ENCODE results near the gene PITX1.

PITX1 gene

DNA sequence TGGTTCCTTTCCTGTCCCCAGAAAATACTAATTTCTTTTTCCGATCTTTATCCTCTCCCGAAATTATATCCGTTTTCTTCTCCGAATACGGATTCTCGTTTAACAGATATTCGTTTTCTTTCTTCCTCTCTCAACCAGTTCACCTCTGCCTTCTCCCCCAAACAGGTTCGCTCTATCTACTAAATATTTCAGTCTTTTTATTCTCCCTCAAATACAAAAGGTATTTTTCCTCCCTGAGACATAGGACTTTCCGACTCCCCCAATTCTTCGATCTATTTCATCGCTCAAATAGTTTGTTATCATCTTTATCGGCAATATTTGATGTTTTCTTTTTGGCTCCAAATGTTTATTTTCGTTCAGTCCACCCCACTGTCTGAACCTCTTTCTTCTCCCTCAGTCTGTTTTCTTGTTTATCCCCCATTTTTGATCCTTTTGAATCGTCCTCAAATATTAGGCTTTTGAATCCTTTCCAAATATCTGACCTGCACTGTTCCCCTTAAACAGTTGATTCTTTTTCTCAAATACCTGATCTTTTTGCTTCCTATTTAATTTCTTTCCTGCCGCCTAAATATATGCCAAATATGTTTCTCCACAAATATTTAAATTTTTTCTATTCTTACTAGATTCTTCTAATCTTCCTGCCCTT is 4.4 kb downstream of the PITX1 start:
- no peak for DNase-seq (ENCODE audit: low read depth)

DNA sequence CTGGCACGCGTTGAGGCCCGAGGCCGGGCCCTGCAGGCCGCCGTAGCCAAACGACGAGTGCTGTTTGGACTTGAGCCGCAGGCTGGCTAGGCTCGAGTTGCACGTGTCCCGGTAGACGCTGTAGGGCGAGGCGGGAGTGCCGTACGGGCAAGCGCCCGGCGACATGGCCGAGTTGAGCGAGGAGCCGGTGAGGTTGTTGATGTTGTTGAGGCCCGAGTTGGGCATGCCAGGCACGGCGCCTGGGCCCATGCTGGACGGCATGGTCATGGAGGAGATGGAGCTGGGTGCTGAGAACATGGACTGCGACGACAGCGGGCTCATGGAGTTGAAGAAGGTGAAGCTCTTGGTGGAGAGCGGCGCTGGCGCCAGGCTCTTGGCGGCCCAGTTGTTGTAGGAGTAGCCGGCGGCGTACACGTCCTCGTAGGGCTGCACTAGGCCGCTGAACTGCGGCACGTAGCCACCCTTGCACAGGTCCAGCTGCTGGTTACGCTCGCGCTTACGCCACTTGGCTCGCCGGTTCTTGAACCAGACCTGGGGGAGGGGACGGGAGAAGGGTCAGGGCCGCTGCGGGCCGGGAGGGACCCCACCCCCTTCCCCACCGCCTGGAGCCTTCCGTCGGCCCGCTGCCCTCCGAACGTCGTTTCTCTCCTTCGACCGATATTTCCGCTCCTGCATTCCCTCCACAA is 5.1 kb downstream of the PITX1 start:
- no peak for DNase-seq (ENCODE audit: low read depth)

DNA sequence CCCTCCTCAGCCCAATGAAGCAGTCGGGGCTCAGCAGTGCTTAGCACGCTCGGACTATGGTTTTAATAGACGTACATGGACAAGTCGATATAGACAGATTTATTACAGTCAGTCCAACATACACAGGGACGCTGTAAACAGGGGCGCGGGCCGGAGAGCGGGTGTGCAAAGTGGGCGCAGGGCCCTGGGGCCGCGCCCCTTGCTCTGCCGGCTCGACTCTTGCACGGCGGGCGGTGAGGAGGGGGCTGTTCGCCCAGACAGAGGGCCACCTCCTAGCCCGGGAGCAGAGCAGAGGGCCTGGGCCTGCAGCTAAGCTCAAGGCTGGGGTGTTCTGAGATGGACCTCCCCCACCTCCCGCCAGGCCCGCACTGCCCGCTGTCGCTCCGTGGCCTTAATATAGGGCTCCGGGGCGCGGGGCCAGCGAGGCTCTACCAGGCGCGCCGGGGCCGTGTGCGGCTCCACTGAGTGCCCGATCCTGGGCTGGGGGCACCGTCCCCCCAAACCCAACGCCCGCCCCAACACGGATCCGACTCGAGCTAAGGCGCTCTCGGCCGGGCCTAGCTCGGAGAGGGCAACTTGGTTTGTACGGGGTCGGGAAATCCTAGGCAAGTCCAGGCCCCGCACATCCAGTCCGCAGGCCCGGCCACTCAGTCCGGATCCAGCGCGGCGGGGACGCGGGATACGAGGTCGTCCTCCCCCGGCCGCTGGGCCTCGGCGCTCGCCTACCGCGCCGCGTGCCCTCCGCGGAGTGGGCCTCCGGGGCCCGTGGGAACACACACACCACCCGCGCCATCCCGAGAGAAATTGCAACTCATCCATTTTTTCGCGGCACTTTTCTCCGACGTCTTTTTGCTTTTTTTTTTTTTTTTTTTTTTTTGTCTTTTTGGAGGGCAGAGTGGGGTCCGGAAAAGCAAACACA is 6.1 kb downstream of the PITX1 start:
- DNase-seq (ENCODE audit: low read depth), result no peak

DNA sequence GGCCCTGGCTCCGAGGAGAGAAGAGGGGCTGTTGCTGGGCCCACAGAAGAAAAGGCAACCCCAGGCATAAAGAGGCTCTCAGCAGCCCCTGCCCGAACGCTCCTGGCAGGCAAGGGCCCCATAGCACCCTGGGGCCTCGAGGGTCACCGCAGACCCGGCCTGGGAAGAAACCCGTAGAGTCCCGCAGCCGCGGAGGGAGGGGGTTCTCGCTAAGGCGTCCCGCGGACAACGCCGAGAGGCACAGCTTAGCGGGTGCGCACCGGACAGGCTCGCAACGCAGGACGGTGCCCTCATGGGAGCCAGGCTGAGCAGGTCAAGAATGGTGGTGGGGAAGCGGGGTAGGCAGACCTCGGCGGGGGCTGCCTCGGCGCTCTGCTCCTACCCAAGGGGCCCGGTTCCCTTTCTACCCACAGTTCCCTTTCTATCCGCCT is 6.7 kb downstream of the PITX1 start:
- DNase-seq (ENCODE audit: low read depth), result no peak

DNA sequence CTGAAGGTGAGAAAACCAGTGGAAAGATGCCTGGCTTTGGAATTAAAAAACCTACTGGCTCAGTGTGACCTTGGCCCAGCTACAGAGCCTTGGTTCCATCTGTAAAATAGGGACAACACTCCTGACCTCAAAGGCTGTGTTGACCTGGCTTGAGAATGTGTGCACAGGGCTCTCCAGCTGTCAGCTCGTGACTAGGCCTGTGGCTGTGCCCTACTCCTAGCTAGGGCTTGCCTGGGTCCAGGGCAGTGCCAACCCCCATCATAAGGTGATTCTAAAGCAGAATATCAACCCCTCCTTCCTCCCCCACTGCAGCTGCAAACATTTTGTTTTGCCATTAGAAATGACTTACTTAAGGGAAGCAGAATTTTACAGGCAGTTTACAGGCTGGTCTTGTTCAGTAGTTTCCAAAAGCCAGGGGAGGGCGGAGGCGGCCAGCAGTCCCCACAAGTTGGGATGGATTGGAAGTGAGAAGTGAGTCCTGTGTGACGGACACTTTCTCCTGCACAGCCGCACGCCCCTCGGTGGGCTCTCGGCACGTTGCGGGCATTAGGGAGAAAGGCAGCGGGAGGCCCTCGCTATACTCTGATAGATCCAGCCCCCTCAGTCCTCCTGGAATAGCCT is 7.3 kb downstream of the PITX1 start:
- no peak for DNase-seq (ENCODE audit: low read depth)

DNA sequence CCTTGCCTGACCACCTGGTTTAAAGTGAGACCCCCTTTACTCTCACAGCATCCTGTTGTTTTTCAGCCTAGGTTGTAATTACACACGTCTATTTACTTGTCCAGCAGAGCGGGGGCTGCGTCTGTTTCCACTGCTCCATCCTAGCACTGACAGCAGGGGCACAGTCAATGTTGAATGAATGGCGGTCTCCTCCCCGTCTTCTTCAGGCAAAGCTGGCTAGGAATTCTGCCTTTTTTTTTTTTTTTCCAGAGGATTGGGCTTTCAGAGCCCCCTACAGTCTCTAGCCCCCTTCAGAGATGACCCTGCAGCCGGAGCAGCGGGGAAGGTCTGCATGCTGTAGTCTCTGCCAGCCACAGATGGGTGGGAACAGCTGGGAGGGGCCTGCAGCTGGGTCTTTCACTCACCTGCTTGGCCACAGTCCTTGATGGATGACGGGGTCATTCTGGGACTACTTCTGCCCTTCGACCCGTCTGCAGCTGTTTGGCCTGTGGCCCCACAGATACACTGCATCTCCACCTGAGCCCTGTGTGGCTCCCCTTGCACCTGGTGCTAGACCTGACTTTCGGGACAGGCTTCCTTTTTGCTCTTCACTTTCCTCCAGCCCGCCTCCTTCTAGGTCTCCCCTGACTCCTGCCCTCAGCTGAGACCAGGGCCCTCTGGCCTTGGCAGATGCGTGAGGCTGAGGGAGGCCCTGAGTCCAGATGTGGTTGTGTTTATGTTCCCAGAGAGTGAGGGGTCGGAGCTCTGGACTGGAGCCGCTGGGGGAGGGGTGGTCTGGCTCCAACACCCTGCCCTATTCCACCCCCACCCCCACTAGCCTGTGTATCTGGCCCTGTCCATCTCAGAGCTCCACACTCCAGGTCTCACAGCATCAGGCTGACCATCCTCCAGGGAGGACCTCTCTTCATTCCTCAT is 8.0 kb downstream of the PITX1 start:
- no peak for DNase-seq (ENCODE audit: low read depth)

DNA sequence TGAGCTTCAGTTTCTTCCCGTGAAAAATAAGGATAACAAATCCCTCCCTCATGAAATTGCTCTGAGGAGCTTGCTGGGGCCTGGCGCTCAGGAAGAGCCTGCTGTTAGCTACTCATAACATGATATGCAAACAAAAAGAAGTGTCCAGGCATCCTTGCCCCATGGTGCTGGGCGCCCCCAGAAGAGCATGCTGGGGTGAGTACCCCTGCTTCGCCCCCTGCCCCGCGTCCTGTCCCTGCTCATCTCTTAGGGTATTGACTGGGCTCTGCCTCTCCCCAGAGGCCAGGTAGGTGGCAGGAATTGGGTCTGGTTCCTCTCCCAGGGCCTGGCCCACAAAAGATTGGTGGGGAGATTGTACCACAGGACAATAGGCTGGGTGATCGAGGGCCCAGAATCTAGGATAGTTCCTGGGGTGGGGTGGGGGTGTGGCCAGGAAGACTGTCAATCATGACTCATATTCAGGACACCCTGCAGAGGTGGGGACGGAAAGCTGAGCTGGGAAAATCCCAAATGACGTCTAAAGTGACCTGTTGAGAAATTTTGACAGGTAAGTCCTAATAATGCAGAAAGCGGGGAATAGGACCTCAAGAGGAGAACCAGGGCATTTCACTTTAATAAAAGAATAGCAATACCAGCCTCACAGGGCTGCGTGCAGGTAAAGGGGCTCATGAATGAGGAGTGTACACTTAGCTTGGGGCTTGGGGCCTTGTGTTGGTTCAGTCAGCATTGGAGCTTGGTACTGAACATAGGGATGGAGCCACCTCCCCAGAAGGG is 8.9 kb downstream of the PITX1 start:
- no peak for DNase-seq (ENCODE audit: low read depth)

DNA sequence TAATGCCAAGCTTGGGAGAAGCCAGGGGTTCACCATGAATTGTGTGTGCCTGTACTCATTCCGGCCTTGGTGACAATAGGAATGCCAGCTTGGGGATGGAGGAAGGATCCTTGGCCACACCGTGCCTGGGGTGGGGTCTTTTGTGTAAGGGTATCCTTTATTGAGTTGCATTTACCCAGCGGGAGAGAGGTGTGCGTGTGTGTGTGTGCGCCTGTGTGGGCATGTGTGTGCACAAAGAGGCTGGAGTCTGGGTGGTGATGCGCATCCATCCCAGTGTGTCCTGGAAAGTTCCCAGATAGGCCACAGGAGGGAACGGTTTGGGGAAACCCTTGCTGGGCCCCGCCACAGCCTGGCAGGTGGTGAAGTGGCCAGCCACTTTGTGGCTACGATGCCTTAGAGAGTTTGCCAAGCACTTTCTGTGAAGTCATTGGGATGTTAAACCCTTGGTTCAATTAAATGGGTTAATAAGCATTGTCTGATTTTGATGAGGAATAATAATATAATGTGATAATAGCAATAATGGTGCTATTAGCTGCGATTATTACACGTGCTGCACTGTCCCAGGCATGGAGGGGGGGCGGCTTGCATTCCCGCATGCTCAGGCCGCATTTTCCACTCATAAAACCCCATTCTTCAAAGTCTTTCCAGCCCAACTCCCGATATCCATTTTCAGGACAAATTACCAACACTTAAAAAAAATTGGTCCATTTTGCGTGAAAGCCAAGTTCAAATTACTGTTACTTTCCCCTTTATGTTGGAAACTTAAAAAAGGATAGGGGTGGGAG is 13.7 kb downstream of the PITX1 start:
- no peak for DNase-seq (ENCODE audit: low read depth)

DNA sequence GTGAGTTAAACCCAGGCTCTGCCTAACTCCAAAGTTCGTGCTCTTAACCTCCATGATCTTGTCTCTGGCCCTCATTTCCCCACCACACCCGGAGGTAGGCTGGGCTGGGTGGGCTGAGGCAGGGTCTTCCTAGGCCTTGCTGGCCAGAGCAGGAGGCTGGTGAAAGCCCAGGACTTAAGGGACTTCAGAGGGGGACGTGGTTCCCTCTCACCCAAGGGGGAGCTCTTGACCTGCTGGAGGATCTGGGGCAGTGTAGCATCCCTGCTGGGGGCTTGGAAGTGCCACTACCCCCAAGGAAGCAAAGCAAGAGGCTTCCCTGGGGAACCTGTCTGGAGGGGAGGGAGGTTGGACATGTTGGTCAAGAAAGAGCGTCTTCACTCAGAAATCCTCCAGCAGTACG is 14.7 kb downstream of the PITX1 start:
- no peak for DNase-seq (ENCODE audit: low read depth)

DNA sequence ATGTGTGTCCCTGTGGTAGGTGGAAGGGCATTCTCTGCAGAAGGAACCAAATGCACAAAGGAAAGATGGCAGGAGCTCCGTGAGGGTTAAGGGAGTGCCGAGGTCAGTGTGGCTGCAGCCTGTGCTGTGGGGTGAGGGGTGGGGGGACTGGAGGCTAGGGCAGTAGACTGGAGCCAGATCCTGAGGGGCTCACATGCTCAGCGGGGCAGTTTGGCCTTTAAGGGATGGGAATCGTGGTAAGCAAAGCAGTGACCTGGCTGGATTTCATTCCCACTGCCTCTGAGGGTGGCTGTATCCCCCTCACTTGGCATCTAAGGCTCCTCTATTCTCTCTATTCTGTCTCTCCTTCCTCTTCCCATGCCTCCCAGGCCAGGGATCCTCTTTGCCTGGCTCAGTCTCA is 15.6 kb downstream of the PITX1 start:
- DNase-seq (ENCODE audit: low read depth), result no peak

DNA sequence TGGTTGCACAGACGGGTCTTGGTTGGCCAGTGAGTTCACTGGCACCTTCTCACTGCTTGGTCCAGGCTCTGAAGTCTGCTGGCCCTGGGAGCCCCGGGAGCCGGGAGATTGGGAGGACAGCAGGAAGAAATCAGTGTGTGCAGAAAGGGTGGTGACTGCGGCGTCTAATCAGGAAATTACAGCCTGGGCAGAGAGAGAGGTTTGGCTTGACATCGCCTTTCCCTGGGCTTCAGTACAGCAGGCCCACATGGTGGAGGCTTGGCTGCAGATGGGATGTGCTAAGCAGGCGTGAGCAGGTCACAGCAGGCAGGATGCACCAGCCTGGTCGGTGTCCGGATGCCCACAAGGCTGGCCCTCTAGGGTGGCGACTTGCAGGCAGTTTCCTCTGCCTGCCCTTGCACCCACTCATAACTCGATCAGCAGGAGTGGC is 17.2 kb downstream of the PITX1 start:
- no peak for DNase-seq (ENCODE audit: low read depth)

DNA sequence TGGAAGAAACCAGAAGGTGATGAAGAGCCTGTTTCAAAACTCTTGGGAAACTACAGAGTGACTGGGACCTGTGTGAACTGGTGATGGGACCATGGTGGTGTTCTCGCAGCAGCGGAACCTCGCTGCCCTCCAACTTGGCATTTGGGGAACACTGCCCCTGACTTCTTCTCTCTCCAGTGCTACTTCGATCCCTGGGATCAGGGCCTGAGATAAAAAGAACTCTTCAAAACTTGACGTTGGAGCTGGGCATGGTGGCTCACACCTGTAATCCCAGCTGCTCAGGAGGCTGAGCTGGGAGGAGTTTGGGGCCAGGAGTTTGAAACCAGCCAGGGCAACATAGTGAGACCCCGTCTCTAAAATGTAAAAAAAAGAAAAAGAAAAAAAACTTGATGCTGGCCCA is 18.1 kb downstream of the PITX1 start:
- DNase-seq (ENCODE audit: low read depth), result no peak

DNA sequence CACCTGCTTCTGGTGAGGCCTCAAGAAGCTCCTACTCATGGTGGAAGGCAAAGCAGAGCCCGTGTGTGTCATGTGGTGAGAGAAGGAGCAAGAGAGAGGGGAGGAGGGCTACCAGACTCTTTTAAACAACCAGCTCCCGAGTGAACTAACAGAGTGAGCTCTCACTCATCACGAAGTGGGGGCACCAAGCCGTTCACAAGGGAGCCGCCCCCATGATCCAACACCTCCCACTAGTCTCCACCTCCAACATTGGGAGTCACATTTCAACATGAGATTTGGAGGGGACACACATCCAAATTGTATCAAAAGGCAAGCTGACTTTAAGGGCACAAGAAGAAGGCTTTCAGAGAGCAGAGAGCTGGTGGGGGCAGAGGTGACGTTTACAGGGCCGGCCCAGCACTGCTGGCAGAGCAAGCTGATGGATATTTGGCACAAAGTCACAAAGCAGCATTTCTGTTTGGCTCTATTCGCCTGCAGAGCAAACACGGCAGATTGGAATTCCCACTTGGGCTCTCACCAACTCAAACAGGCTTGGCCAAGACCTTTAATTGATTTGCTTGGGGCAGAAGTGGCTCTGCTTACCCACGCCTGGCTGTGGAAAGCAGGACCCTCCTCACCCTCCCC is 20.0 kb downstream of the PITX1 start:
- DNase-seq (ENCODE audit: low read depth), result no peak

DNA sequence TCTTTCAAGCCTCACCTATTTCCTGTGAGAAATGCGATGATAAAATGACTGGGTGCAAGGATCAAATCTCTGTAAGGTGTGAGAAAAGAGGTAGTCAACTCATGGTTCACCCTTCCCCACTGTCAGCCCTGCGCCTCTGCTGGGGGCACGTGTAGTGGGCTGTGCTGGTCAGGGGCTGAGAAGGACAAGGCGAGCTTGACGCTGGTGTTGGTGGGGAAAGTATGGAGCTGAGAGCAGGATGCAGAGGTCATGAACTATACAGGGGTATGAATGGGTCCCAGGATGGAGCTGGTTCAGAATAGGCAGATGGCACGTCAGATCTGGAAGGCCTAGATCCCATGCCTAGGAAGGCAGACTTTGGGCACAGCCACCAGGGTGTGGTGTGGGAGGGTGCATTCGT is 20.6 kb downstream of the PITX1 start:
- DNase-seq (ENCODE audit: low read depth), result no peak

DNA sequence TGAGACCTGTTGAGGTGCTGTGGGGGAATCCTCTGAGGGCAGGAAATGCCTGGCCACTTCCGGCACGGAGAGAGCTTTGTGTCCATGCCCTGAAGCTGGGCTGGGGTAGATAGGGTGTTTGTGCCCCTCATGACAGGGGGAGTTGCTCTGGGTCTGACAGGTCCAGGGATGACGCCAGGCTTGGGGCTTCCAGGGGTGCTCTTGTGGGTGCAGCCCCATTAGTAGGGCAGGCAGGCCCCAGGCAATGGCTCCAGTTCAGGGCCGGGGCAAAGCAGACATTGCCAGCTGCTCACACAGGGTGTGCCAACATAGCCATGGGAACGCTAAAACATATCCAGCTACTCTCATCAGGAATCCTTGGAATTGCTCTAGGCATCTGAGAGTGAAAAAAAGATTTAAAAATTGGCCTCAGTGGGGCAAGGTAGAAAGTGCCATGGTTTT is 21.1 kb downstream of the PITX1 start:
- no peak for DNase-seq (ENCODE audit: low read depth)

DNA sequence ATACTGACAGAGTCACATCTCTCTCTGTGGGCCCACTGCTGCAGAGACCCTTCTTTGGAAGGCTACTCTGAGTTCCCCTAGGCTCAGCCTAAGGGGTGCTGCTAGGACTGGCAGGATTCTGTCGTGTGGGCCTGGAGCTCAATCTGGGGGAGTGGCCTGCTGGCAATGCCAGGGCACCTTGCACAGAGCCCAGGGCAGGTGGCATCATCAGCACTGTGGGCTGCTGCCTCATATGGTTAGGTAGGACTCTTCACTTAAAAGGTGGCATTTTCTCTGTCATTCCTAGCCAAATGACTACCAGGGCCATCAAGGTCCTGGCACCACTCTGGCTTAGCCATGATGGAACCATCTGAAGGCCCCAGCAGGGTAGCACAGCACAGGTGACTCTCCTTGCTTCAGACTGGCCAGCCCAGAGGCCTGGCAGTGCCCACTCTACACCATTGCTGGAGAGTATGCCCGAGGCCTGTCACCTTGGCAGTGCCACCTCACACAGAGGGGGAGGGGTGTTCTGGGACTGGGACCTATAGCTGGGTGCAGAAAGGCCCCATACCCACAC is 21.9 kb downstream of the PITX1 start:
- no peak for DNase-seq (ENCODE audit: low read depth)

DNA sequence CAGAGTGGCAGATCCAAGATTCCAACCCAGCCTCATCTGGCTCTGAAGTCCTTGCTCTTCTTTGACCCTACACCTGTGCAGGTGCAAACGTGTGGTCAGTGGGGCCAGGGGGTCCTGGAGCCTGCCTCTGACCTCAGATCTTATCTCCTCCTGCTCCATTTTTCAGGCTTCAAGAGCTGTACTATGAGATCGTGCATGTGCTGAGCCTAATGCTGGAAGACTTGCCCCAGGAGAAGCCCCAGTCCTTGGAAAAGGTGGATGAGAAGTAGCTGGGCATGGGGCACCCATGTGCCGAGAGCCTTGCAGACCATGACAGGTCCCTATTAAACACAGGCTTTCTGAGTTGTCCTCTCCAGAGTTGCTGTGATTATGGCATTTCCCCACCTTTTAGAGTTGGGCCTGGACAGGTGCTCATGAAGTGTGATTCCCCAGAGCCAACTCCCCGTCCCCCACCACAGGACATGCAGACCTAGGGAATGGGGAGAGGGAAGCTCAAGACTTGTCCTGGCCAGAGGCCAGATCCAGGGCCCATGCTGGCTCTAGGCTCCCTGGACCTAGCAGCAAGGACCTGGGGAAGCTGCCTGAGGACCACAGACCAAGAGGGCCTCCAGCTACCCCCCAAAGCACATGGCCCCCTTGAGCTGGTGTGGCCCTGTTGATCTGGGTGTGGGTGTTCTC is 22.5 kb downstream of the PITX1 start:
- no peak for DNase-seq (ENCODE audit: low read depth)
